D341Med (cell line): Measurements from ENCODE around the gene CNPPD1.
"Not testable (repeated sequence)": the region's sequence is repeated elsewhere in the genome, so short reads cannot be mapped to it uniquely, and the experiment has no call there.

Experiments used
- DNase-seq: peaks from one replicate; pipeline ENCODE4 v3.0.0; 2012; ENCODE audit warnings: low spot score

The CNPPD1 gene

GRCh38 chr2:219207884-219208740 is 31.4 kb upstream of the CNPPD1 start:
- no peak for DNase-seq

GRCh38 chr2:219207134-219207883 is 30.6 kb upstream of the CNPPD1 start:
- DNase-seq, result no peak

DNA sequence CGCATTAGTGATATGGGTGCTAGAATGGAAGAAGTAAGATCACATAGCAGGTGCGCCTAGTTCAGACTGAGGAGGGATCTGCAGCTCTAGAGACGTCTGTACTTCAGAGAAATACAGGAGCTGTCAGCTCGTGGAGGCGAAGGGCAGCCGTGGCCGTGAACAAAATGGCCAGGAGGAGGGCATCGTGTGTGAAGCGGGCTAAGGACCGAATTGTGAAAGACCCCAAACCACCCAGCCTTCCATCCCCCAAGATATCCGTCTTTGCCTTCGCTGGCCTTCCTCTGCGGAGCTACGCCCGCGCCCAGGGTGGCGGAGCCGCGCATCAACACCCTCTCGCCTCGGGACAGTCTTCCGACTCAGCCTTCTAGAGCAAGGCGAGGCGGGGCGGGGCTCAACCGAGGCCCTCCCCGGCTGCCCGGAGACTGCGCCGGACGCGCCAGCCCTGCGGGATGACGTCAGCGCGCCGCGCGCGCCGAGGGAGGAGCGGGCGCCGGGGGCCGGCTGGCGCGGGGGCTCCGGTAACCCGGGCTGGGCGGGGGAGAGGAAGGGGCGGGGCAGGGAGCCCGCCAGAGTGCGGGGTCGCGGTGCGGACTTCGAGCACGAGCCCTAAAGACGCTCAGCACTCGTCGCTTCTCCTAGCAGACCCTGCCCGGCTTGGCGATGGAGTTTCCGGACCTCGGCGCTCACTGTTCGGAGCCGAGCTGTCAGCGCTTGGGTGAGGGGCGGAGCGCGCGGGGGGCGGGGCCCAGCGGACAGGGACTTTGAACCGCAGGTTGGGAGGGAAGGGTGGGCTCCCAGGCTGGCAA is 29.8 kb upstream of the CNPPD1 start, which contains the start of gene ZFAND2B:
Gene ZFAND2B, plus strand, starts transcription at position 455 of the 806 bp plus-strand sequence. Its CDS starts 206 bp downstream, at position 661.
- DNase-seq, result peak; percentile 98

- DNase-seq, result no peak
Observed at GRCh38 chr2:219205981-219206327, 29.2 kb upstream of the CNPPD1 start.

DNA sequence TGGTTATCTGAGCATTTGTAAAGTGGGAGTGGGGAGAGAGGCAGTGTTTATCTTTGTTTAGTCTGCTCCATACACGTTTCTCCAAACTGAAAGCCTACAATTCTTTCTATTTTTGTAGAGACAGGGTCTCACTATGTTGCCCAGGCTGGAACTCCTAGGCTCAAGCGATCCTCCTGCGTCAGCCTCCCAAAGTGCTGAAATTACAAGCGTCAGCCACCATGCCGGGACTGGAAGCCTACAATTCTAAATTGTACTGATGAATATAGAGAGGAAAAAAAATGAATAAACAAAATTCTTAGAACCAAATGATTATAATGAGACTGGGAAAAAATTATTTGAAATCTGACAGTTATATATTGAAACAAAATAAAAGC is 28.4 kb upstream of the CNPPD1 start:
- DNase-seq, result no peak

DNA sequence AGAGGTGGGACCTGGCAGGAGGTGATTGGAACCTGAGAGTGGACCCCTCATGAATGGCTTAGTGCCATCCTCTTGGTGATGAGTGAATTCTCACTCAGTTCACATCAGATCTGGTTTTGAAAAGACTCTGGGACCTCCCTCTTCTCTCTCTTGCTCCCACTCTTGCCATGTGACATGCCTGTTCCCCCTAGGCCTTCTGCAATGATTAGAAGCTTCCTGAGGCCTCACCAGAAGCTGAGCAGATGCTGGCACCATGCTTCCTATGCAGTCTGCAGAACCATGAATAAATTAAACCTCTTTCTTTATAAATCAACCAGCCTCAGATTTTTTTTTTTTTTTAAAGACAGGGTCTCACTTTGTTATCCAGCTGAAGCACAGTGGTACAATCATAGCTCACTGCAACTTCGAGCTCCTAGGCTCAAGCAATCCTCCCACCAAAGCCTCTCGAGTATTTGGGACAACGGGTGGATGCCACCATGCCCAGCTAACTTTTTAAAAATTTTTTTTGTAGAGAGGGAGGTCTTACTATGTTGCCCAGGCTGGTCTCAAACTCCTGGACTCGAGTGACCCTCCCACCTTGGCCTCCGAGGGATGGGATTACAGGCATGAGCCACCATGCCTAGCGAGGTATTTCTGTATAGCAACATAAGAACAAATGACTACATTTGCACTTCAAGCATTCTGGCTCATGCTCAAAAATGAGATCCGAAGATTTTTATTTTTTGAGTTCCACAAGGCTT is 27.9 kb upstream of the CNPPD1 start:
- no peak for DNase-seq

DNA sequence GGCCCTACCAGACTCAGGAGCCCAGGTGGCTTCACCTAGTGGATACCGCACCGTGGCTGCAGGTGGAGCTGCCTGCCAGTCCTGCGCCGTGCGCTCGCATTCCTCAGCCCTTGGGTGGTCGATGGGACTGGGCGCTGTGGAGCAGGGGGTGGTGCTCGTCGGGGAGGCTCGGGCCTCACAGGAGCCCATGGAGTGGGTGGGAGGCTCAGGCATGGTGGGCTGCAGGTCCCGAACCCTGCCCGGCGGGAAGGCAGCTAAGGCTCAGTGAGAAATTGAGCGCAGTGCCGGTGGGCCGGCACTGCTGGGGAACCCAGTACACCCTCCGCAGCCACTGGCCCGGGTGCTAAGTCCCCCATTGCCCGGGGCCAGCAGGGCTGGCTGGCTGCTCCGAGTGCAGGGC is 24.6 kb upstream of the CNPPD1 start:
- not testable (repeated sequence) for DNase-seq

- DNase-seq, result not testable (repeated sequence)
Observed at GRCh38 chr2:219200502-219201326, 24.0 kb upstream of the CNPPD1 start.

GRCh38 chr2:219199470-219200211 is 22.9 kb upstream of the CNPPD1 start:
- no peak for DNase-seq

DNA sequence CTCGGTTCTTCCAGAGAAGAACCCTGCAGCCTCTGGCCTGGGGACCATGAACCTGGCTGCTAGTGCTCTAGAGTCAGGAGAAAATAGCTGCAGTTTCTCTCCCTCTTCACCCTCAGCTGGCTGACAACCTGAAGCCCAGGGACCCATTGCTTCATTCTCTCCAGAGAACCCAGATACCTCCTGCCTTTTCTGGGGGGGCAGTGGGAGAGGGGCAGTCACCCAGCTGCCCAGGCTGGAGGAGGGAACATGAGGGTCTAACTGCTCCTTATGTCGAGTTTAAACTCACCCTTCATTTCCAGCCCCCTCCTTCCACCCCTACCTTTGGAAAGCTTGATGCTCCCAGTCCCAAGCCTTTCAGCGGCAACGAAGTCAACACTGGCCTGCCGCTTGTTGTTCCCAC is 22.2 kb upstream of the CNPPD1 start:
- no peak for DNase-seq

- DNase-seq, result no peak
Observed at GRCh38 chr2:219197388-219197787, 20.7 kb upstream of the CNPPD1 start.

DNA sequence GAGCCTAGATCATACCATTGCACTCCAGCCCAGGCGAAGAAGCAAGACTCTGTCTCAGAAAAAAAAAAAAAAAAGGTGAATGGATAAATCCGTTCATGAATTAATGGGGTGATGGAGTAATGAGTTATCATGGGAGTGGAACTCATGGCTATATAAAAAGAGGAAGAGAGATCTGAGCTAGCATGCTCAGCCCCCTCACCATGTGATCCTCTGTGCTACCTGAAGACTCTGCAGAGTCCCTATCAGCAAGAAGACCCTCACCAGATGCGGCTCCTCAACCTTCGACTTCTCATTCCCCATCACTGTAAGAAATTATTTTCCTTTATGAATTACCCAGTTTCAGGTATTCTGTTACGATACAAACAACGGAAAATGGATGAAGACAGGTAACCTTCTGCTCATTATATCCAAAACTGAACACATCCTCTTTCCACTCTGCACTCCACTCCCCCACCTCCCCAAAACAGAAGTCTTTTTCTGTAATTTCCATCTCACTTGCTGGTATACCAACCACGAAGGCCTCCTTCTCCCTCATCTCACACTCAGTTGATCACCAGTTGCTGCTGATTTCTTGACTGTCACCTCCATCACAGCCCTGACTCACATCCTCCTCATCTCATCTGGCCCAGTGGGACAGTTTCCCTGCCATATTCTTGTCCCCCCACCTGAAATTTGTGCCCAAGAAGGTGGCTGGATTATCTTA is 10.2 kb upstream of the CNPPD1 start:
- no peak for DNase-seq

DNA sequence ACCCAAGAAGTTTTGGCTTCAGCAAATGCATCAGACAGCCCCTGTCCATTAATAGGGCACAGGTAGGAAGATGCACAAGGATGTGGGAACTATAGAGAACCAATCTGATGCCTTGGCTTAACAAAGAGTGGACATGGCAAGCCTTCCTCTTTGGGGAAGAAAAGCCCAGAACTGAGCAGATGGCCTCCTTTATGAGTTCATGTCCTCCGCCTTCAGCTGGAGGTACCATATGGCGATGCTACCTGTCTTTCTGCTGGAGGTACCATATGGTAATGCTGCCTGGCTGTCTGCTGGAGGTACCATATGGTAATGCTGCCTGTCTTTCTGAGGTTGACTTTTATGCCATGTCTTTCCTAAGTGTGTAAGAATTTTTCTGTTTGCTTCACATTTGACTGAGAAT is 7.4 kb upstream of the CNPPD1 start:
- no peak for DNase-seq

DNA sequence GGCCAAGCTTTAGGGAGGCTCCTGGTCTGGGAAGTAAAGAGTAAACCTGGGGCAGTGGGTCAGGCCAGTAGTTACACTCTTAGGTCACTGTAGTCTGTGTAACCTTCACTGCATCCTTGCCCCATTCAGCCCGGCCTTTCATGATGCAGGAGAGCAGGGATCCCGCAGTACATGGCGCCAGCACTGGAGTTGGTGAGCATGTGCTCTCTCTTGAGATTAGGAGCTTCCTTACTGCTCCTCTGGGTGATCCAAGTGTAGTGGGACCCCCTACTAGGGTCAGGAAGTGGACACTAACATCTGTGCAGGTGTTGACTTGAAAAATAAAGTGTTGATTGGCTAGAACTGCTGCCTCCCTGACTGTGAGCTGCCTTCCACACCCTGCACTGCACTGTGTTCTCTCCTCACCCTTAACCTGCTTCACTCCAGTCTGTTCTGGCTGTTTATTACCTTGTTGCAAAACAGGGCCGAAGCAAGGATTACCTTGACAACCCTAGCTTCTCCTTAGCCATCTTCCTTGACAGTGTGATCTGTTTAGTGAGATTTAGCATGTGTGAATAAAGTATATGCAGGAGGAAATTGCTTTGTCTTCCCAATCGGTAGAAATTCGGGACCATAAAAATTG is 6.5 kb upstream of the CNPPD1 start:
- no peak for DNase-seq

GRCh38 chr2:219182331-219183150 is 5.8 kb upstream of the CNPPD1 start:
- no peak for DNase-seq

DNA sequence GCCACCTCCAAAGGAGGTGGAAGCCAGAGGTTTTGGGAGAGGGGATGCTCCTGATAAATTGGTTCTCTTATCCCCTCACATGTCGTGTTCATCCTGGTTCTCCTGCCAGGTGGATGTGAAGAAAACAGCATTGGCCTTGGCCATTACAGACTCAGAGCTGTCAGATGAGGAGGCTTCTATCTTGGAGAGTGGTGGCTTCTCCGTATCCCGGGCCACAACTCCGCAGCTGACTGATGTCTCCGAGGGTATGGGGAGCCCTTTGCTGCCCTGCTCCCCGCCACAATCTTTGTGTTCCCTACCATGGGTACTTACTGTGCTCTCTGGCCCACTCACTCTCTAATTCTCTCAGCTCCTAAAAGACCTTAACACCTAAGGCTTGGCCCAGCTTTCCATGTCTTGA is 4.8 kb upstream of the CNPPD1 start:
- DNase-seq, result no peak

DNA sequence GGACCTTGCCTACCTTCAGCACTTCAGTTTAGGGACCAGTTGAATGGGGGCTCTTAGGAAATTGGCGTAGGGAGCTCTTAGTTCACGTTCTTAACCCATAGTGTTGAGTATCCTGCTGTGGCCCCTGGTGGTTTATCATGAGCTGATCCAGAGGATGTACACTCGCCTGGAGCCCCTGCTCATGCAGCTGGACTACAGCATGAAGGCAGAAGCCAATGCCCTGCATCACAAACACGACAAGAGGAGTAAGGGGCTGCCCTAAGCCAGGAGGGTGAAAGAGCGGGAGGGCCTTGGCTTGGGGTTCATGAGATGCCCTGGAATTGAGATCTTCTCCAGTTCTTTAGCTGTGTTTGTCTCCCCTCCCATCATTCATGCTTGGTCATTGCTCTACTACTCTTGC is 4.2 kb upstream of the CNPPD1 start:
- no peak for DNase-seq
